GF-D8 (cell line): ENCODE data around the gene RGS1.

Experiments used
- DNase-seq: peaks from one replicate; lab custom pipeline; 2025; lab: John Stamatoyannopoulos, UW

RGS1 gene

GRCh38 chr1:192553741-192554140, 21.8 kb upstream of the RGS1 start:
- DNase-seq: no peak

GRCh38 chr1:192554904-192555303, 20.7 kb upstream of the RGS1 start:
- no peak for DNase-seq

- no peak for DNase-seq
Measured at GRCh38 chr1:192555399-192555798, 20.2 kb upstream of the RGS1 start.

GRCh38 chr1:192557841-192558595, 17.6 kb upstream of the RGS1 start:
- no peak for DNase-seq

- DNase-seq: no peak
Measured at GRCh38 chr1:192559115-192560006, 16.2 kb upstream of the RGS1 start.

GRCh38 chr1:192561301-192561700, 14.3 kb upstream of the RGS1 start:
- DNase-seq: no peak

GRCh38 chr1:192563129-192563528, 12.4 kb upstream of the RGS1 start:
- no peak for DNase-seq

- no peak for DNase-seq
Measured at GRCh38 chr1:192564099-192564498, 11.5 kb upstream of the RGS1 start.

GRCh38 chr1:192565946-192566345, 9.6 kb upstream of the RGS1 start:
- DNase-seq: no peak

GRCh38 chr1:192566657-192567056, 8.9 kb upstream of the RGS1 start:
- no peak for DNase-seq

GRCh38 chr1:192568063-192568462, 7.5 kb upstream of the RGS1 start:
- no peak for DNase-seq

- DNase-seq: no peak
Measured at GRCh38 chr1:192571668-192572067, 3.9 kb upstream of the RGS1 start.

- no peak for DNase-seq
Measured at GRCh38 chr1:192573499-192573898, 2.1 kb upstream of the RGS1 start.

GRCh38 chr1:192574073-192574472, 1.5 kb upstream of the RGS1 start:
- DNase-seq: no peak

GRCh38 chr1:192576190-192577144, 894 bp downstream of the RGS1 start:
- DNase-seq: no peak

- no peak for DNase-seq
Measured at GRCh38 chr1:192577145-192578140, 1.9 kb downstream of the RGS1 start.

GRCh38 chr1:192578144-192578909, 2.8 kb downstream of the RGS1 start:
- no peak for DNase-seq

- no peak for DNase-seq
Measured at GRCh38 chr1:192579010-192579738, 3.6 kb downstream of the RGS1 start.

GRCh38 chr1:192580351-192580962, 4.9 kb downstream of the RGS1 start:
- peak; percentile 4 for DNase-seq
